ENCODE results near the gene ADGRE3.

DNA sequence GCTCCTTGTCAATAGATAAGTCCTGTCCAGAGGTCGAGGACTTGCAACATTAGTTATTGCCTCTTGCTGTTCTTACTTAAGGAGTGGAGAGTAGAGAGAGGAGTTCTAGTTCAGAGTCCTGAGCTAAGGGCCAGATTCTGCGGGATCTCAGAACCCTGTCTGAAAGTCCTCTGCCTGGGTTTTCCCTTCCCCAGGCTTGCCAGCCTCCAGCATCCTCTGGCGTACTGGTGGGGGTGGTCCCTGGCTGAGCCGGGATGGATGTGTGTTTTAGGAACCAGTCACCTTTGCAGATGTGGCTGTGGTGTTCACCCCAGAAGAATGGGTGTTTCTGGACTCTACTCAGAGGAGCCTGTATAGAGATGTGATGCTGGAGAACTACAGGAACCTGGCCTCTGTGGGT lies 41.2 kb upstream of the ADGRE3 start:
- TF ChIP-seq POLR2A (IDR thresholded peaks at IDR 0.05): no peak
- TF ChIP-seq, protein P1, sequence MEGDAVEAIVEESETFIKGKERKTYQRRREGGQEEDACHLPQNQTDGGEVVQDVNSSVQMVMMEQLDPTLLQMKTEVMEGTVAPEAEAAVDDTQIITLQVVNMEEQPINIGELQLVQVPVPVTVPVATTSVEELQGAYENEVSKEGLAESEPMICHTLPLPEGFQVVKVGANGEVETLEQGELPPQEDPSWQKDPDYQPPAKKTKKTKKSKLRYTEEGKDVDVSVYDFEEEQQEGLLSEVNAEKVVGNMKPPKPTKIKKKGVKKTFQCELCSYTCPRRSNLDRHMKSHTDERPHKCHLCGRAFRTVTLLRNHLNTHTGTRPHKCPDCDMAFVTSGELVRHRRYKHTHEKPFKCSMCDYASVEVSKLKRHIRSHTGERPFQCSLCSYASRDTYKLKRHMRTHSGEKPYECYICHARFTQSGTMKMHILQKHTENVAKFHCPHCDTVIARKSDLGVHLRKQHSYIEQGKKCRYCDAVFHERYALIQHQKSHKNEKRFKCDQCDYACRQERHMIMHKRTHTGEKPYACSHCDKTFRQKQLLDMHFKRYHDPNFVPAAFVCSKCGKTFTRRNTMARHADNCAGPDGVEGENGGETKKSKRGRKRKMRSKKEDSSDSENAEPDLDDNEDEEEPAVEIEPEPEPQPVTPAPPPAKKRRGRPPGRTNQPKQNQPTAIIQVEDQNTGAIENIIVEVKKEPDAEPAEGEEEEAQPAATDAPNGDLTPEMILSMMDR (IDR thresholded peaks at IDR 0.05): no peak

All from prostate gland (tissue), 2 donors.